B cell (primary cell): ENCODE results near the gene NFRKB. TPM values are rescaled to one million over a fixed set of nuclear protein-coding genes. Genes with fewer than 3 reads are reported as not detected.

ENCODE experiments used
- ATAC-seq: fragments of 200-7000 bp; cut with Tn5 transposase; one replicate; pipeline ENCODE4 v1.10.0; 2021; ENCODE audit warnings: low read depth, mild to moderate bottlenecking, moderate number of reproducible peaks, moderate library complexity
- CTCF ChIA-PET: fragments of 350-600 bp; sonication (Branson Sonifier 250); formaldehyde crosslinking; loops from one replicate; lab custom pipeline; 2021; ENCODE audit warnings: antibody characterized with exemption, inconsistent platforms; lab: Charles Lee
- POLR2A ChIA-PET: fragments of 350-600 bp; sonication (Branson Sonifier 250); formaldehyde crosslinking; loops from one replicate; lab custom pipeline; 2021; ENCODE audit warnings: antibody characterized with exemption; lab: Charles Lee
- DNase-seq: peaks from one replicate; pipeline ENCODE4 v3.0.0; 2013
- H2AFZ ChIP-seq: 2 replicates; pipeline ENCODE4 v1.6.1; 2012; ENCODE audit warnings: mild to moderate bottlenecking, low read depth, low read length; ENCODE audit not compliant: insufficient read depth, poor library complexity, severe bottlenecking
- H3K27ac ChIP-seq, 2 donors: 1 replicate in 1 of 2; 2 replicates in 1 of 2; pipeline ENCODE4 v1.5.1; 2012 to 2013; ENCODE audit warnings: low read length in 2 of 2, mild to moderate bottlenecking in 2 of 2, moderate library complexity in 1 of 2
- H3K27me3 ChIP-seq, 4 experiments: fragments of 200-600 bp in 1 of 4; sonication (generic) in 1 of 4; replicated peaks in 1 of 4; 1 replicate in 2 of 4; 2 replicates in 2 of 4; pipeline versions ENCODE4 v1.6.1 to v1.7.0; 2013 to 2016; ENCODE audit warnings: low read length in 3 of 4, mild to moderate bottlenecking in 2 of 4, mixed read lengths in 1 of 4, moderate library complexity in 1 of 4; ENCODE audit not compliant: insufficient read depth in 4 of 4, control insufficient read depth in 3 of 4; ENCODE audit errors: control extremely low read depth in 1 of 4
- H3K36me3 ChIP-seq, 2 experiments: replicated peaks in 1 of 2; 1 replicate in 1 of 2; 2 replicates in 1 of 2; pipeline versions ENCODE4 v1.6.1 to v1.7.1; 2013; ENCODE audit warnings: low read length in 1 of 2; ENCODE audit not compliant: insufficient read depth in 2 of 2, control insufficient read depth in 1 of 2; ENCODE audit errors: control extremely low read depth in 1 of 2, extremely low read depth in 1 of 2
- H3K4me1 ChIP-seq, 2 donors: fragments of 200-600 bp in 1 of 2; sonication (generic) in 1 of 2; 1 replicate in 1 of 2; 2 replicates in 1 of 2; pipeline versions ENCODE4 v1.5.1 to v1.6.1; 2013 to 2017; ENCODE audit warnings: low read length in 2 of 2; ENCODE audit not compliant: control insufficient read depth in 2 of 2, insufficient read depth in 2 of 2
- H3K4me2 ChIP-seq: replicated peaks from 2 replicates; pipeline ENCODE3; 2012; ENCODE audit warnings: mild to moderate bottlenecking, low read depth, low read length; ENCODE audit not compliant: poor library complexity, severe bottlenecking
- H3K4me3 ChIP-seq, 5 experiments: fragments of 200-600 bp in 1 of 5; sonication (generic) in 1 of 5; 1 replicate in 3 of 5; 2 replicates in 2 of 5; pipeline versions ENCODE4 v1.5.1 to v1.7.0; 2011 to 2016; ENCODE audit warnings: low read length in 4 of 5, mild to moderate bottlenecking in 4 of 5, low read depth in 2 of 5, control low read depth in 1 of 5, moderate library complexity in 1 of 5; ENCODE audit not compliant: insufficient read depth in 1 of 5; ENCODE audit errors: control extremely low read depth in 1 of 5, extremely low read depth in 1 of 5
- H3K79me2 ChIP-seq: fragments of 200-600 bp; sonication (generic); one replicate; pipeline ENCODE4 v1.6.0; 2016; ENCODE audit warnings: low read length; ENCODE audit not compliant: control insufficient read depth, insufficient read depth
- H3K9ac ChIP-seq: fragments of 200-600 bp; sonication (generic); 2 replicates; pipeline ENCODE4 v1.6.1; 2017; ENCODE audit warnings: mild to moderate bottlenecking, low read length, moderate library complexity
- H3K9me3 ChIP-seq, 3 donors: one replicate each; pipeline versions ENCODE4 v1.6.1 to v1.7.1; 2013; ENCODE audit warnings: low read length in 2 of 3; ENCODE audit not compliant: control insufficient read depth in 2 of 3, insufficient read depth in 1 of 3; ENCODE audit errors: control extremely low read depth in 1 of 3
- H4K20me1 ChIP-seq: 2 replicates; pipeline ENCODE4 v1.6.0; 2012; ENCODE audit warnings: mild to moderate bottlenecking, low read length; ENCODE audit not compliant: insufficient read depth, control insufficient read depth, poor library complexity, severe bottlenecking
- H3K27ac Mint-ChIP-seq: one replicate; pipeline ENCODE4 v1.8.0; 2021; ENCODE audit warnings: mixed read lengths
- H3K27me3 Mint-ChIP-seq: one replicate; pipeline ENCODE4 v1.8.0; 2021; ENCODE audit warnings: mixed read lengths
- H3K4me1 Mint-ChIP-seq: one replicate; pipeline ENCODE4 v1.8.0; 2021; ENCODE audit warnings: mixed read lengths
- H3K4me3 Mint-ChIP-seq: one replicate; pipeline ENCODE4 v1.8.0; 2021; ENCODE audit warnings: mixed read lengths
- H3K9me3 Mint-ChIP-seq: one replicate; pipeline ENCODE4 v1.8.0; 2022; ENCODE audit warnings: mixed read lengths; ENCODE audit not compliant: insufficient read depth
- CTCF ChIP-seq: fragments of 200-600 bp; IDR thresholded peaks from one replicate; pipeline ENCODE4 v1.8.0; 2022; ENCODE audit warnings: antibody characterized with exemption, mild to moderate bottlenecking
- EZH2 ChIP-seq: IDR thresholded peaks from 2 replicates; pipeline ENCODE4 v1.6.1; 2012; ENCODE audit warnings: borderline replicate concordance, low read depth, mild to moderate bottlenecking, moderate library complexity, low read length; ENCODE audit not compliant: insufficient read depth, poor library complexity, severe bottlenecking
- WGBS: methylation state at CpG from one replicate; pipeline ENCODE4 v1.1.5; 2013; ENCODE audit warnings: missing lambda C conversion rate; ENCODE audit not compliant: insufficient coverage; 5-methylcytosine and 5-hydroxymethylcytosine counted together
- intact Hi-C: fragments of 100-400 bp; cut with micrococcal nuclease; formaldehyde crosslinking; loops from one replicate; pipeline ENCODE4 v1.10.0; 2022
- polyA plus RNA-seq: library from polyadenylated mRNA; depleted of rRNA; stranded (reverse); fragments of >200 nt; gene quantifications from 2 replicates; pipeline ENCODE4 v1.2.3, GENCODE V29; 2012
- total RNA-seq, 2 donors: library from RNA; stranded (reverse); fragments of 120-200 nt in 1 of 2; gene quantifications; 1 replicate in 1 of 2; 2 replicates in 1 of 2; pipeline versions ENCODE4 v1.2.3 to v1.2.4, GENCODE V29; 2013 to 2022

NFRKB gene
- total and polyA plus RNA-seq, 2 donors (not counting 1 experiment from before 2014, with no cell fraction given), result 28.2 to 36.9 TPM

GRCh38 chr11:129866311-129866710 lies 29.1 kb downstream of the NFRKB start:
- CTCF ChIA-PET, result no interaction called here
- DNase-seq, result no peak
- no peak for ATAC-seq
- 100% methylated on average over 1 of the region's 3 CpGs for WGBS
- H3K9me3 Mint-ChIP-seq, result no peaks in the 10 kb centered on the region
- H3K9ac ChIP-seq, result no peak overlapping the region
- H2AFZ ChIP-seq, result no peak overlapping the region
- POLR2A ChIA-PET, result no interaction called here
- H3K27me3 Mint-ChIP-seq, result no peaks in the 10 kb centered on the region
- no peak overlapping the region for H3K4me3 Mint-ChIP-seq
- no peak overlapping the region for H3K27ac Mint-ChIP-seq
- no peaks in the 10 kb centered on the region for H3K9me3 ChIP-seq
- H3K36me3 ChIP-seq, result peaks cover 2 to 66% of the 10 kb centered on the region in 2 experiments
- intact Hi-C loops, result no loop called here
- H3K4me1 Mint-ChIP-seq, result no peaks in the 10 kb centered on the region
- H3K27me3 ChIP-seq, result no peaks in the 10 kb centered on the region
- H4K20me1 ChIP-seq, result no peaks in the 10 kb centered on the region
- H3K27ac ChIP-seq, result no peak overlapping the region
- H3K4me3 ChIP-seq, result no peak overlapping the region
- H3K4me1 ChIP-seq, result no peaks in the 10 kb centered on the region
- no peak overlapping the region for H3K4me2 ChIP-seq
- no peak for TF ChIP-seq CTCF
- TF ChIP-seq EZH2, result no peak
- no peaks in the 10 kb centered on the region for H3K79me2 ChIP-seq

- H3K27ac Mint-ChIP-seq, result no peak overlapping the region
- Histone ChIP-seq H3K4me1 (no peaks in the 10 kb centered on the region), H3K79me2 (no peaks in the 10 kb centered on the region), H3K4me3 (no peak overlapping the region), H3K27me3 (no peaks in the 10 kb centered on the region), H3K9me3 (no peaks in the 10 kb centered on the region), H3K36me3 (peaks cover 2 to 61% of the 10 kb centered on the region in 2 experiments), H3K9ac (no peak overlapping the region), H3K4me2 (no peak overlapping the region), H2AFZ (no peak overlapping the region), H4K20me1 (no peaks in the 10 kb centered on the region), H3K27ac (no peak overlapping the region)
- no peak for DNase-seq
- TF ChIP-seq CTCF, result no peak
- TF ChIP-seq EZH2, result no peak
- POLR2A ChIA-PET, result no interaction called here
- 0% methylated on average over 1 of the region's 4 CpGs for WGBS
- no peaks in the 10 kb centered on the region for H3K27me3 Mint-ChIP-seq
- H3K9me3 Mint-ChIP-seq, result no peaks in the 10 kb centered on the region
- intact Hi-C loops, result no loop called here
- CTCF ChIA-PET, result no interaction called here
- H3K4me1 Mint-ChIP-seq, result no peaks in the 10 kb centered on the region
- no peak overlapping the region for H3K4me3 Mint-ChIP-seq
- no peak for ATAC-seq
These were observed 29.7 kb downstream of the NFRKB start for GRCh38 chr11:129865701-129866100.
